A549 (cell line): ENCODE data around the gene PMAIP1.

Source experiments
- BHLHE40 ChIP-seq: IDR thresholded peaks from 2 replicates; pipeline ENCODE4 v1.6.1; 2012; ENCODE audit warnings: low read depth, low read length, inconsistent platforms
- ESRRA ChIP-seq: fragments of 150-350 bp; IDR thresholded peaks from 2 replicates; pipeline ENCODE4 v1.6.1; 2014; ENCODE audit warnings: mild to moderate bottlenecking, low read length, borderline replicate concordance
- HDAC2 ChIP-seq: fragments of 200-600 bp; sonication (generic); IDR thresholded peaks from 2 replicates; pipeline ENCODE4 v1.6.1; 2016
- JUNB ChIP-seq: fragments of >200 bp; sonication (Bioruptor Twin); formaldehyde crosslinking; IDR thresholded peaks from 2 replicates; pipeline ENCODE4 v1.6.1; 2016
- POLR2A ChIP-seq: IDR thresholded peaks from 2 replicates; pipeline ENCODE4 v1.6.1; 2012; ENCODE audit warnings: mild to moderate bottlenecking, low read length
- POLR2AphosphoS2 ChIP-seq: conservative IDR thresholded peaks from 2 replicates; pipeline ENCODE4 v1.6.1; 2012; ENCODE audit warnings: low read length, improper control_type of control experiment, inconsistent platforms
- RFX5 ChIP-seq: fragments of 450-650 bp; IDR thresholded peaks from 2 replicates; pipeline ENCODE4 v1.7.1; 2014; ENCODE audit warnings: antibody characterized with exemption, mild to moderate bottlenecking, moderate library complexity
- TF ChIP-seq, protein P1 (sequence below): fragments of >200 bp; sonication (Bioruptor Twin); formaldehyde crosslinking; IDR thresholded peaks from 3 replicates; pipeline ENCODE4 v1.5.1; 2016
- TF ChIP-seq, protein P2 (sequence below): IDR thresholded peaks from 2 replicates; pipeline ENCODE4 v1.6.1; 2012
- TF ChIP-seq, protein P3 (sequence below): fragments of 250-450 bp; sonication (Bioruptor Pico); IDR thresholded peaks from 2 replicates; pipeline ENCODE4 v1.5.0; 2020; ENCODE audit warnings: low read depth, mild to moderate bottlenecking, moderate library complexity
- TF ChIP-seq, protein P4 (sequence below): fragments of 200-600 bp; sonication (generic); IDR thresholded peaks from 2 replicates; pipeline ENCODE4 v1.6.1; 2016; ENCODE audit warnings: antibody characterized with exemption, mild to moderate bottlenecking, moderate library complexity

DNA sequence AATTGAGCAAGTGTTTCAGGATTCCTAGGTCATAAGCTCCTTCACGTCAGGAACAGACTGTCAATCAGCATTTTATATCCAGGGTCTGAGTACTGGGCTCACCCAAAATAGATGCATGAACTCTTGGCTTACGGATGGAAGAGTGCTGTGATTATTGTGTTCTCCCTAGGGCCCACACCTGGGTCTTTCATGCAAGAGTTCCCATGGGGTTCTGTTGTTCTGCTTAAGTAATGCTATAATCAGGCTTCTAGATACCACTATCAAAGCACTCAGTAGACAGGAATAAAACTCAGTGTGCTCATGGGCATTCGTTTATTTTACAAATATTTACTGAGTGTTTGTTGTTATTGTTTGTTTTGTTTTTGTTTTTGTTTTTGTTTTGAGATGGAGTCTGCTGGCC lies 46.4 kb upstream of the PMAIP1 start:
- no peak for TF ChIP-seq RFX5
- no peak for TF ChIP-seq JUNB
- TF ChIP-seq, protein P1, sequence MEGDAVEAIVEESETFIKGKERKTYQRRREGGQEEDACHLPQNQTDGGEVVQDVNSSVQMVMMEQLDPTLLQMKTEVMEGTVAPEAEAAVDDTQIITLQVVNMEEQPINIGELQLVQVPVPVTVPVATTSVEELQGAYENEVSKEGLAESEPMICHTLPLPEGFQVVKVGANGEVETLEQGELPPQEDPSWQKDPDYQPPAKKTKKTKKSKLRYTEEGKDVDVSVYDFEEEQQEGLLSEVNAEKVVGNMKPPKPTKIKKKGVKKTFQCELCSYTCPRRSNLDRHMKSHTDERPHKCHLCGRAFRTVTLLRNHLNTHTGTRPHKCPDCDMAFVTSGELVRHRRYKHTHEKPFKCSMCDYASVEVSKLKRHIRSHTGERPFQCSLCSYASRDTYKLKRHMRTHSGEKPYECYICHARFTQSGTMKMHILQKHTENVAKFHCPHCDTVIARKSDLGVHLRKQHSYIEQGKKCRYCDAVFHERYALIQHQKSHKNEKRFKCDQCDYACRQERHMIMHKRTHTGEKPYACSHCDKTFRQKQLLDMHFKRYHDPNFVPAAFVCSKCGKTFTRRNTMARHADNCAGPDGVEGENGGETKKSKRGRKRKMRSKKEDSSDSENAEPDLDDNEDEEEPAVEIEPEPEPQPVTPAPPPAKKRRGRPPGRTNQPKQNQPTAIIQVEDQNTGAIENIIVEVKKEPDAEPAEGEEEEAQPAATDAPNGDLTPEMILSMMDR: no peak
- no peak for TF ChIP-seq POLR2A
- no peak for TF ChIP-seq BHLHE40
- TF ChIP-seq POLR2AphosphoS2: no peak
- TF ChIP-seq, protein P2, sequence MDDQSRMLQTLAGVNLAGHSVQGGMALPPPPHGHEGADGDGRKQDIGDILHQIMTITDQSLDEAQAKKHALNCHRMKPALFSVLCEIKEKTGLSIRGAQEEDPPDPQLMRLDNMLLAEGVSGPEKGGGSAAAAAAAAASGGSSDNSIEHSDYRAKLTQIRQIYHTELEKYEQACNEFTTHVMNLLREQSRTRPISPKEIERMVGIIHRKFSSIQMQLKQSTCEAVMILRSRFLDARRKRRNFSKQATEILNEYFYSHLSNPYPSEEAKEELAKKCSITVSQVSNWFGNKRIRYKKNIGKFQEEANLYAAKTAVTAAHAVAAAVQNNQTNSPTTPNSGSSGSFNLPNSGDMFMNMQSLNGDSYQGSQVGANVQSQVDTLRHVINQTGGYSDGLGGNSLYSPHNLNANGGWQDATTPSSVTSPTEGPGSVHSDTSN: no peak
- no peak for TF ChIP-seq ESRRA
- TF ChIP-seq, protein P3, sequence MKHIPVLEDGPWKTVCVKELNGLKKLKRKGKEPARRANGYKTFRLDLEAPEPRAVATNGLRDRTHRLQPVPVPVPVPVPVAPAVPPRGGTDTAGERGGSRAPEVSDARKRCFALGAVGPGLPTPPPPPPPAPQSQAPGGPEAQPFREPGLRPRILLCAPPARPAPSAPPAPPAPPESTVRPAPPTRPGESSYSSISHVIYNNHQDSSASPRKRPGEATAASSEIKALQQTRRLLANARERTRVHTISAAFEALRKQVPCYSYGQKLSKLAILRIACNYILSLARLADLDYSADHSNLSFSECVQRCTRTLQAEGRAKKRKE (CRISPR knock-in tag): no peak
- TF ChIP-seq, protein P4, sequence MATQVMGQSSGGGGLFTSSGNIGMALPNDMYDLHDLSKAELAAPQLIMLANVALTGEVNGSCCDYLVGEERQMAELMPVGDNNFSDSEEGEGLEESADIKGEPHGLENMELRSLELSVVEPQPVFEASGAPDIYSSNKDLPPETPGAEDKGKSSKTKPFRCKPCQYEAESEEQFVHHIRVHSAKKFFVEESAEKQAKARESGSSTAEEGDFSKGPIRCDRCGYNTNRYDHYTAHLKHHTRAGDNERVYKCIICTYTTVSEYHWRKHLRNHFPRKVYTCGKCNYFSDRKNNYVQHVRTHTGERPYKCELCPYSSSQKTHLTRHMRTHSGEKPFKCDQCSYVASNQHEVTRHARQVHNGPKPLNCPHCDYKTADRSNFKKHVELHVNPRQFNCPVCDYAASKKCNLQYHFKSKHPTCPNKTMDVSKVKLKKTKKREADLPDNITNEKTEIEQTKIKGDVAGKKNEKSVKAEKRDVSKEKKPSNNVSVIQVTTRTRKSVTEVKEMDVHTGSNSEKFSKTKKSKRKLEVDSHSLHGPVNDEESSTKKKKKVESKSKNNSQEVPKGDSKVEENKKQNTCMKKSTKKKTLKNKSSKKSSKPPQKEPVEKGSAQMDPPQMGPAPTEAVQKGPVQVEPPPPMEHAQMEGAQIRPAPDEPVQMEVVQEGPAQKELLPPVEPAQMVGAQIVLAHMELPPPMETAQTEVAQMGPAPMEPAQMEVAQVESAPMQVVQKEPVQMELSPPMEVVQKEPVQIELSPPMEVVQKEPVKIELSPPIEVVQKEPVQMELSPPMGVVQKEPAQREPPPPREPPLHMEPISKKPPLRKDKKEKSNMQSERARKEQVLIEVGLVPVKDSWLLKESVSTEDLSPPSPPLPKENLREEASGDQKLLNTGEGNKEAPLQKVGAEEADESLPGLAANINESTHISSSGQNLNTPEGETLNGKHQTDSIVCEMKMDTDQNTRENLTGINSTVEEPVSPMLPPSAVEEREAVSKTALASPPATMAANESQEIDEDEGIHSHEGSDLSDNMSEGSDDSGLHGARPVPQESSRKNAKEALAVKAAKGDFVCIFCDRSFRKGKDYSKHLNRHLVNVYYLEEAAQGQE: no peak
- no peak for TF ChIP-seq HDAC2
